ENCODE results near the gene SERINC2. TPM values are rescaled to one million over a fixed set of nuclear protein-coding genes. Genes with fewer than 3 reads are reported as not detected.
"Not testable (repeated sequence)": the region's sequence is repeated elsewhere in the genome, so short reads cannot be mapped to it uniquely, and the experiment has no call there.

The SERINC2 gene
- total and polyA plus RNA-seq, 2 experiments from 2014 or later = 8.1 to 14.7 TPM

- Histone ChIP-seq H3K4me3 (no peak overlapping the region), H3K27me3 (no peaks in the 10 kb centered on the region), H3K9me3 (ENCODE audit: low read depth) (no peaks in the 10 kb centered on the region), H3K4me1 (ENCODE audit: low read depth) (no peaks in the 10 kb centered on the region), H3K27ac (no peak overlapping the region), H3K36me3 (no peaks in the 10 kb centered on the region)
- no peak for TF ChIP-seq CTCF (IDR thresholded peaks at IDR 0.05; ENCODE audit: low read depth, low read length)
- no peak for DNase-seq (ENCODE audit: low read depth in 1 of 2, low spot score in 1 of 2)
Measured at GRCh38 chr1:31427322-31427721, 14.3 kb downstream of the SERINC2 start.

- H3K27ac ChIP-seq = no peak overlapping the region
- no peak overlapping the region for H3K4me3 ChIP-seq
- H3K9me3 ChIP-seq (ENCODE audit: low read depth) = no peaks in the 10 kb centered on the region
- no peaks in the 10 kb centered on the region for H3K27me3 ChIP-seq
- DNase-seq (ENCODE audit: low read depth in 1 of 2, low spot score in 1 of 2) = no peak
- H3K4me1 ChIP-seq (ENCODE audit: low read depth) = no peaks in the 10 kb centered on the region
- no peaks in the 10 kb centered on the region for H3K36me3 ChIP-seq
- TF ChIP-seq CTCF (IDR thresholded peaks at IDR 0.05; ENCODE audit: low read depth, low read length) = no peak
Measured at GRCh38 chr1:31428436-31429221, 15.6 kb downstream of the SERINC2 start.

- no peak for DNase-seq (ENCODE audit: low read depth in 1 of 2, low spot score in 1 of 2)
- Histone ChIP-seq H3K4me1 (ENCODE audit: low read depth) (no peaks in the 10 kb centered on the region), H3K27me3 (no peaks in the 10 kb centered on the region), H3K9me3 (ENCODE audit: low read depth) (no peaks in the 10 kb centered on the region), H3K36me3 (no peaks in the 10 kb centered on the region), H3K4me3 (no peak overlapping the region), H3K27ac (no peak overlapping the region)
- TF ChIP-seq CTCF (IDR thresholded peaks at IDR 0.05; ENCODE audit: low read depth, low read length) = no peak
Measured at GRCh38 chr1:31429583-31429982, 16.6 kb downstream of the SERINC2 start.

- H3K27ac ChIP-seq; H3K36me3 ChIP-seq; H3K9me3 ChIP-seq (ENCODE audit: low read depth); H3K4me1 ChIP-seq (ENCODE audit: low read depth); H3K4me3 ChIP-seq; DNase-seq (ENCODE audit: low read depth in 1 of 2, low spot score in 1 of 2); H3K27me3 ChIP-seq: not testable (repeated sequence)
Measured at GRCh38 chr1:31431351-31432257, 18.6 kb downstream of the SERINC2 start.

GRCh38 chr1:31432592-31433395 is 19.8 kb downstream of the SERINC2 start:
- no peaks in the 10 kb centered on the region for H3K27me3 ChIP-seq
- no peak overlapping the region for H3K4me3 ChIP-seq
- no peak for TF ChIP-seq CTCF (IDR thresholded peaks at IDR 0.05; ENCODE audit: low read depth, low read length)
- DNase-seq (ENCODE audit: low read depth in 1 of 2, low spot score in 1 of 2) = no peak
- H3K36me3 ChIP-seq = no peaks in the 10 kb centered on the region
- no peaks in the 10 kb centered on the region for H3K4me1 ChIP-seq (ENCODE audit: low read depth)
- no peaks in the 10 kb centered on the region for H3K9me3 ChIP-seq (ENCODE audit: low read depth)
- H3K27ac ChIP-seq = no peak overlapping the region

All from cardiac muscle cell (in vitro differentiated cells and primary cell).